Upper lobe of left lung (tissue), 6 donors: ENCODE measurements around the gene C12orf76. TPM values are rescaled to one million over a fixed set of nuclear protein-coding genes. Genes with fewer than 3 reads are reported as not detected.
"Not testable (repeated sequence)": the region's sequence is repeated elsewhere in the genome, so short reads cannot be mapped to it uniquely, and the experiment has no call there.

Experiments used
- ATAC-seq, 2 donors: fragments of 200-7000 bp; cut with Tn5 transposase; one replicate each; pipeline ENCODE4 v1.9.1; 2022; ENCODE audit warnings: mild to moderate bottlenecking in 2 of 2, moderate library complexity in 2 of 2; ENCODE audit not compliant: low FRiP score in 2 of 2
- DNase-seq, 2 donors: peaks; one replicate each; pipeline ENCODE4 v3.0.0-alpha.2; 2019 to 2020
- H3K27ac ChIP-seq, 4 donors: fragments of 200-600 bp; sonication (generic); one replicate each; pipeline ENCODE4 v1.5.1; 2016 to 2019
- H3K27me3 ChIP-seq, 4 donors: fragments of 200-600 bp; sonication (generic); one replicate each; pipeline ENCODE4 v1.5.1; 2017 to 2019
- H3K36me3 ChIP-seq, 4 donors: fragments of 200-600 bp; sonication (generic); one replicate each; pipeline ENCODE4 v1.5.1; 2016 to 2019
- H3K4me1 ChIP-seq, 4 donors: fragments of 200-600 bp; sonication (generic); one replicate each; pipeline ENCODE4 v1.5.1; 2018 to 2019
- H3K4me3 ChIP-seq, 4 donors: fragments of 200-600 bp; sonication (generic); one replicate each; pipeline ENCODE4 v1.5.1; 2017 to 2019; ENCODE audit warnings: mild to moderate bottlenecking in 2 of 4, moderate library complexity in 1 of 4
- H3K9me3 ChIP-seq, 4 donors: fragments of 200-600 bp; sonication (generic); one replicate each; pipeline ENCODE4 v1.5.1; 2018 to 2019
- CTCF ChIP-seq, 6 experiments: fragments of 450-650 bp in 4 of 6; fragments of 200-600 bp in 2 of 6; sonication (generic) in 2 of 6; IDR thresholded peaks; one replicate each; pipeline ENCODE4 v1.5.1; 2016 to 2019; ENCODE audit warnings: antibody characterized with exemption in 6 of 6
- EP300 ChIP-seq, 4 donors: sonication (generic); formaldehyde crosslinking; IDR thresholded peaks; one replicate each; pipeline ENCODE4 v1.5.1; 2017; ENCODE audit warnings: antibody characterized with exemption in 4 of 4, control low read depth in 2 of 4
- POLR2A ChIP-seq, 4 donors: fragments of 450-650 bp; IDR thresholded peaks; one replicate each; pipeline ENCODE4 v1.5.1; 2016 to 2017; ENCODE audit warnings: antibody characterized with exemption in 4 of 4, mild to moderate bottlenecking in 2 of 4
- POLR2AphosphoS5 ChIP-seq, 2 donors: sonication (generic); formaldehyde crosslinking; IDR thresholded peaks; one replicate each; pipeline ENCODE4 v1.5.1; 2017; ENCODE audit warnings: antibody characterized with exemption in 2 of 2
- WGBS, 2 donors: methylation state at CpG; one replicate each; pipeline ENCODE4 v1.1.5; 2017 to 2018; 5-methylcytosine and 5-hydroxymethylcytosine counted together
- total RNA-seq, 6 donors: library from RNA; depleted of rRNA in 4 of 6; stranded (reverse); fragments of >200 nt in 4 of 6; gene quantifications; one replicate each; pipeline versions ENCODE4 v1.1.0 to v1.2.1, GENCODE V29; 2016 to 2021
- donor health status: DM: no; HTN: no; CAD: no; lungs with moderate emphysema.
- donor health status: DM: no; HTN: yes; CAD: no; lungs with severe emphysema.

C12orf76 gene
- total RNA-seq, 6 donors from 2014 or later, result 8.4 to 30.5 (median 19.6) TPM

- WGBS, 2 donors, result 67 to 76% methylated on average over 5 of the region's 5 CpGs
- Histone ChIP-seq H3K27me3 (no peaks in the 10 kb centered on the region), H3K4me3 (no peak overlapping the region), H3K4me1 (no peaks in the 10 kb centered on the region), H3K9me3 (no peaks in the 10 kb centered on the region), H3K36me3 (no peaks in the 10 kb centered on the region), H3K27ac (peak overlapping the region in 1 of 4 donors; percentile 19)
- TF ChIP-seq CTCF (IDR thresholded peaks at IDR 0.05), result no peak
- no peak for TF ChIP-seq EP300 (IDR thresholded peaks at IDR 0.05)
- TF ChIP-seq POLR2AphosphoS5 (IDR thresholded peaks at IDR 0.05), result no peak
- no peak for TF ChIP-seq POLR2A (IDR thresholded peaks at IDR 0.05)
- peak in 1 of 2 donors; percentile 69 for ATAC-seq
- DNase-seq, result no peak
Measured at GRCh38 chr12:110088936-110089335, 40.6 kb upstream of the C12orf76 start.

GRCh38 chr12:110088216-110088615 is 39.9 kb upstream of the C12orf76 start:
- H3K4me1 ChIP-seq, H3K4me3 ChIP-seq, H3K36me3 ChIP-seq, H3K9me3 ChIP-seq, H3K27me3 ChIP-seq, DNase-seq: not testable (repeated sequence)
- peak overlapping the region in 1 of 4 donors; percentile 19 for H3K27ac ChIP-seq
- 71 to 84% methylated on average over 6 of the region's 6 CpGs for WGBS, 2 donors
- peak in 1 of 2 donors; percentile 40 for ATAC-seq

GRCh38 chr12:110084314-110085015 is 36.1 kb upstream of the C12orf76 start:
- DNase-seq, result no peak
- peak in 1 of 2 donors; percentile 35 for ATAC-seq
- no peak overlapping the region for H3K27ac ChIP-seq
- peaks cover 4 to 13% (median 8%) of the 10 kb centered on the region in 4 donors for H3K4me1 ChIP-seq
- H3K36me3 ChIP-seq, result no peaks in the 10 kb centered on the region
- no peaks in the 10 kb centered on the region for H3K27me3 ChIP-seq
- H3K4me3 ChIP-seq, result no peak overlapping the region
- TF ChIP-seq CTCF (IDR thresholded peaks at IDR 0.05) (no peak), POLR2AphosphoS5 (IDR thresholded peaks at IDR 0.05) (no peak), EP300 (IDR thresholded peaks at IDR 0.05) (no peak), POLR2A (IDR thresholded peaks at IDR 0.05) (no peak)
- no peaks in the 10 kb centered on the region for H3K9me3 ChIP-seq
- WGBS, 2 donors, result 73 to 84% methylated on average over 3 to 4 of the region's 4 CpGs

GRCh38 chr12:110080410-110080809 is 32.1 kb upstream of the C12orf76 start:
- WGBS, 2 donors, result 65 to 80% methylated on average over 7 of the region's 7 CpGs
- Histone ChIP-seq H3K4me1 (peaks cover 4 to 19% (median 13%) of the 10 kb centered on the region in 4 donors), H3K27me3 (no peaks in the 10 kb centered on the region), H3K36me3 (no peaks in the 10 kb centered on the region), H3K27ac (peak overlapping the region; percentile 64 to 79 (median 72)), H3K9me3 (no peaks in the 10 kb centered on the region), H3K4me3 (no peak overlapping the region)
- TF ChIP-seq CTCF (IDR thresholded peaks at IDR 0.05) (no peak), EP300 (IDR thresholded peaks at IDR 0.05) (peak in 1 of 4 donors; percentile 36), POLR2AphosphoS5 (IDR thresholded peaks at IDR 0.05) (no peak), POLR2A (IDR thresholded peaks at IDR 0.05) (no peak)
- DNase-seq, result peak in 1 of 2 donors; percentile 35
- peak in 1 of 2 donors; percentile 22 for ATAC-seq

- Histone ChIP-seq H3K9me3 (no peaks in the 10 kb centered on the region), H3K36me3 (no peaks in the 10 kb centered on the region), H3K4me1 (peaks cover 4 to 19% (median 13%) of the 10 kb centered on the region in 4 donors), H3K27me3 (no peaks in the 10 kb centered on the region), H3K27ac (peak overlapping the region; percentile 64 to 79 (median 72)), H3K4me3 (peak overlapping the region in 3 of 4 donors; percentile 18 to 32 (median 19))
- TF ChIP-seq EP300 (IDR thresholded peaks at IDR 0.05) (no peak), CTCF (IDR thresholded peaks at IDR 0.05) (no peak), POLR2A (IDR thresholded peaks at IDR 0.05) (peak in 1 of 4 donors; percentile 31), POLR2AphosphoS5 (IDR thresholded peaks at IDR 0.05) (peak in 1 of 2 donors; percentile 55)
- peak in 1 of 2 donors; percentile 68 for DNase-seq
- 66 to 69% methylated on average over 24 of the region's 24 CpGs for WGBS, 2 donors
- ATAC-seq, result peak; percentile 74 to 75
Measured at GRCh38 chr12:110079477-110080400, 31.4 kb upstream of the C12orf76 start.
